ENCODE data around the gene TSHR.
"Not testable (repeated sequence)": the region's sequence is repeated elsewhere in the genome, so short reads cannot be mapped to it uniquely, and the experiment has no call there.

TSHR gene

GRCh38 chr14:81033698-81034240 lies 78.3 kb downstream of the TSHR start:
- no peak for TF ChIP-seq POLR2A (IDR thresholded peaks at IDR 0.05; ENCODE audit: low read depth, low read length)
- DNase-seq (ENCODE audit: insufficient read length, low spot score) (no peak), FAIRE-seq (no peak)

- FAIRE-seq = no peak
- no peak for TF ChIP-seq POLR2A (IDR thresholded peaks at IDR 0.05; ENCODE audit: low read depth, low read length)
These were observed 87.0 kb downstream of the TSHR start for GRCh38 chr14:81042438-81042837.

GRCh38 chr14:81051547-81051946 lies 96.1 kb downstream of the TSHR start:
- DNase-seq (ENCODE audit: insufficient read length, low spot score) (no peak), FAIRE-seq (no peak)
- TF ChIP-seq POLR2A (IDR thresholded peaks at IDR 0.05; ENCODE audit: low read depth, low read length) = no peak

More at GRCh38 chr14:81042438-81042837, 87.0 kb downstream of the TSHR start:
- DNase-seq (ENCODE audit: insufficient read length, low spot score) = no peak

GRCh38 chr14:81054057-81054456 lies 98.6 kb downstream of the TSHR start:
- not testable (repeated sequence) for FAIRE-seq; DNase-seq (ENCODE audit: insufficient read length, low spot score)

- FAIRE-seq (no peak), DNase-seq (ENCODE audit: insufficient read length, low spot score) (no peak)
- no peak for TF ChIP-seq POLR2A (IDR thresholded peaks at IDR 0.05; ENCODE audit: low read depth, low read length)
These were observed 100.5 kb downstream of the TSHR start for GRCh38 chr14:81055971-81056370.

- FAIRE-seq (no peak), DNase-seq (ENCODE audit: insufficient read length, low spot score) (no peak)
- TF ChIP-seq POLR2A (IDR thresholded peaks at IDR 0.05; ENCODE audit: low read depth, low read length) = no peak
These were observed 107.0 kb downstream of the TSHR start for GRCh38 chr14:81062380-81062779.

GRCh38 chr14:81062816-81063215 lies 107.4 kb downstream of the TSHR start:
- no peak for FAIRE-seq
- no peak for DNase-seq (ENCODE audit: insufficient read length, low spot score)
- TF ChIP-seq POLR2A (IDR thresholded peaks at IDR 0.05; ENCODE audit: low read depth, low read length) = no peak

GRCh38 chr14:81066672-81067071 lies 111.3 kb downstream of the TSHR start:
- FAIRE-seq = no peak

GRCh38 chr14:81067156-81067555 lies 111.7 kb downstream of the TSHR start:
- no peak for DNase-seq (ENCODE audit: insufficient read length, low spot score)
- FAIRE-seq = no peak
- TF ChIP-seq POLR2A (IDR thresholded peaks at IDR 0.05; ENCODE audit: low read depth, low read length) = no peak

More at GRCh38 chr14:81066672-81067071, 111.3 kb downstream of the TSHR start:
- DNase-seq (ENCODE audit: insufficient read length, low spot score) = no peak
- TF ChIP-seq POLR2A (IDR thresholded peaks at IDR 0.05; ENCODE audit: low read depth, low read length) = no peak

GRCh38 chr14:81068176-81068782 lies 112.9 kb downstream of the TSHR start:
- no peak for TF ChIP-seq POLR2A (IDR thresholded peaks at IDR 0.05; ENCODE audit: low read depth, low read length)
- no peak for FAIRE-seq
- no peak for DNase-seq (ENCODE audit: insufficient read length, low spot score)

GRCh38 chr14:81070511-81070910 lies 115.1 kb downstream of the TSHR start:
- TF ChIP-seq POLR2A (IDR thresholded peaks at IDR 0.05; ENCODE audit: low read depth, low read length) = no peak
- FAIRE-seq = no peak
- DNase-seq (ENCODE audit: insufficient read length, low spot score) = no peak

GRCh38 chr14:81085596-81085995 lies 130.2 kb downstream of the TSHR start:
- FAIRE-seq (no peak), DNase-seq (ENCODE audit: insufficient read length, low spot score) (no peak)
- no peak for TF ChIP-seq POLR2A (IDR thresholded peaks at IDR 0.05; ENCODE audit: low read depth, low read length)

- TF ChIP-seq POLR2A (IDR thresholded peaks at IDR 0.05; ENCODE audit: low read depth, low read length) = no peak
- no peak for FAIRE-seq
- DNase-seq (ENCODE audit: insufficient read length, low spot score) = no peak
These were observed 131.8 kb downstream of the TSHR start for GRCh38 chr14:81087230-81087629.

- TF ChIP-seq POLR2A (IDR thresholded peaks at IDR 0.05; ENCODE audit: low read depth, low read length) = no peak
- FAIRE-seq (no peak), DNase-seq (ENCODE audit: insufficient read length, low spot score) (no peak)
These were observed 135.7 kb downstream of the TSHR start for GRCh38 chr14:81091139-81091538.

GRCh38 chr14:81091660-81092059 lies 136.2 kb downstream of the TSHR start:
- DNase-seq (ENCODE audit: insufficient read length, low spot score) (no peak), FAIRE-seq (no peak)
- TF ChIP-seq POLR2A (IDR thresholded peaks at IDR 0.05; ENCODE audit: low read depth, low read length) = no peak

Data from H54 (cell line).